ENCODE measurements around the gene SPR. TPM values are rescaled to one million over a fixed set of nuclear protein-coding genes. Genes with fewer than 3 reads are reported as not detected.

Gene SPR
- polyA plus RNA-seq, 1 of the 3 experiments (the other 2 are of a cell fraction) = 25.7 TPM

DNA sequence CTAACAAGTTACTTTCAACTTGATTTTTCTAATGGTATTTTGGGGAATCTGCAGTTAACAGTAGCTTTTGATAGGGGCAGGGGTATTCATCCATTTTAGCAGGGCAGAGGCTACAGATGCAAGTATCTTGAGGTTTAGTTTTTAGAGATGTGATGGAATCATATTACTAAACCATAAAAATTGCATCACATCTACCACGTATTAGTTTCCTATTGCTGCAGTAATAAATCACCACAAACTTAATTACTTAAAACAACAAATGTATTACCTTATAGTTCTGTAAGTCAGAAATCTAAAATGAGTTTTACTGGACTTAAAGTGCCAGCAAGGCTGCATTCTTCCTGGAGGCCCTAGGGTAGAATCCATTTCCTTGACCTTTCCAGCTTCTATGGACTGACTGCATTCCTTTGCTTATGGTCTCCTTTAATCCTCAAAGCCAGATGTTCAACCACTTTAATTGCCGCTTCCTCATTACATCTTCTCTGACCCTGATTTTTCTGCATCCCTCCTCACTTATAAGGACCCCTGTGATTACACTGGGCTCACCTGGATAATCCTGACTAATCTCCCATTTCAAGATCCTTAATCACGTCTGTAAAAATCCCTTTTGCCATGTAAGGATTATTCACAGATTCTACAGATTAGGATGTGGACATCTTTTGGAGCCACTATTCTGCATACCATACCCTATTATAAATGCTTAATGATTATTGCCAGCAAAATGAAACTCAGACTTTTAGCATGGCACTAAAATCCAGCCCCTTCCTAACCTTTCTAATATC, 39.5 kb upstream of the SPR start:
- H3K4me1 ChIP-seq (ENCODE audit: control insufficient read depth in 1 of 2, insufficient read depth in 2 of 2, low read depth in 1 of 2, low read length in 1 of 2) = no peaks in the 10 kb centered on the region
- no peak overlapping the region for H3K27ac ChIP-seq (ENCODE audit: low read depth in 2 of 2, low read length in 1 of 2)
- 44% methylated on average over 3 of the region's 3 CpGs for WGBS (ENCODE audit: low lambda C conversion rate)
- H3K79me2 ChIP-seq (ENCODE audit: insufficient read depth) = no peaks in the 10 kb centered on the region
- no peak overlapping the region for H3K4me3 ChIP-seq (ENCODE audit: low read depth in 2 of 2, low read length in 1 of 2)
- TF ChIP-seq, protein P1, sequence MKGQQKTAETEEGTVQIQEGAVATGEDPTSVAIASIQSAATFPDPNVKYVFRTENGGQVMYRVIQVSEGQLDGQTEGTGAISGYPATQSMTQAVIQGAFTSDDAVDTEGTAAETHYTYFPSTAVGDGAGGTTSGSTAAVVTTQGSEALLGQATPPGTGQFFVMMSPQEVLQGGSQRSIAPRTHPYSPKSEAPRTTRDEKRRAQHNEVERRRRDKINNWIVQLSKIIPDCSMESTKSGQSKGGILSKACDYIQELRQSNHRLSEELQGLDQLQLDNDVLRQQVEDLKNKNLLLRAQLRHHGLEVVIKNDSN (IDR thresholded peaks at IDR 0.05; ENCODE audit: borderline replicate concordance, low read depth) = no peak
- TF ChIP-seq EZH2phosphoT487 (IDR thresholded peaks at IDR 0.05; ENCODE audit: borderline replicate concordance, low read depth) (no peak), TCF12 (IDR thresholded peaks at IDR 0.05) (no peak), RAD21 (IDR thresholded peaks at IDR 0.05; ENCODE audit: low read length) (no peak), GABPA (IDR thresholded peaks at IDR 0.05; ENCODE audit: low read depth) (no peak), MEF2A (IDR thresholded peaks at IDR 0.05; ENCODE audit: borderline replicate concordance, low read depth) (no peak), RXRA (IDR thresholded peaks at IDR 0.05; ENCODE audit: borderline replicate concordance, low read depth) (no peak), FOSL2 (IDR thresholded peaks at IDR 0.05; ENCODE audit: borderline replicate concordance, low read depth) (no peak), JUND (IDR thresholded peaks at IDR 0.05) (no peak)
- TF ChIP-seq, protein P2, sequence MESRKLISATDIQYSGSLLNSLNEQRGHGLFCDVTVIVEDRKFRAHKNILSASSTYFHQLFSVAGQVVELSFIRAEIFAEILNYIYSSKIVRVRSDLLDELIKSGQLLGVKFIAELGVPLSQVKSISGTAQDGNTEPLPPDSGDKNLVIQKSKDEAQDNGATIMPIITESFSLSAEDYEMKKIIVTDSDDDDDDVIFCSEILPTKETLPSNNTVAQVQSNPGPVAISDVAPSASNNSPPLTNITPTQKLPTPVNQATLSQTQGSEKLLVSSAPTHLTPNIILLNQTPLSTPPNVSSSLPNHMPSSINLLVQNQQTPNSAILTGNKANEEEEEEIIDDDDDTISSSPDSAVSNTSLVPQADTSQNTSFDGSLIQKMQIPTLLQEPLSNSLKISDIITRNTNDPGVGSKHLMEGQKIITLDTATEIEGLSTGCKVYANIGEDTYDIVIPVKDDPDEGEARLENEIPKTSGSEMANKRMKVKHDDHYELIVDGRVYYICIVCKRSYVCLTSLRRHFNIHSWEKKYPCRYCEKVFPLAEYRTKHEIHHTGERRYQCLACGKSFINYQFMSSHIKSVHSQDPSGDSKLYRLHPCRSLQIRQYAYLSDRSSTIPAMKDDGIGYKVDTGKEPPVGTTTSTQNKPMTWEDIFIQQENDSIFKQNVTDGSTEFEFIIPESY (IDR thresholded peaks at IDR 0.05; ENCODE audit: borderline replicate concordance, low read depth) = no peak
- TF ChIP-seq, protein P3, sequence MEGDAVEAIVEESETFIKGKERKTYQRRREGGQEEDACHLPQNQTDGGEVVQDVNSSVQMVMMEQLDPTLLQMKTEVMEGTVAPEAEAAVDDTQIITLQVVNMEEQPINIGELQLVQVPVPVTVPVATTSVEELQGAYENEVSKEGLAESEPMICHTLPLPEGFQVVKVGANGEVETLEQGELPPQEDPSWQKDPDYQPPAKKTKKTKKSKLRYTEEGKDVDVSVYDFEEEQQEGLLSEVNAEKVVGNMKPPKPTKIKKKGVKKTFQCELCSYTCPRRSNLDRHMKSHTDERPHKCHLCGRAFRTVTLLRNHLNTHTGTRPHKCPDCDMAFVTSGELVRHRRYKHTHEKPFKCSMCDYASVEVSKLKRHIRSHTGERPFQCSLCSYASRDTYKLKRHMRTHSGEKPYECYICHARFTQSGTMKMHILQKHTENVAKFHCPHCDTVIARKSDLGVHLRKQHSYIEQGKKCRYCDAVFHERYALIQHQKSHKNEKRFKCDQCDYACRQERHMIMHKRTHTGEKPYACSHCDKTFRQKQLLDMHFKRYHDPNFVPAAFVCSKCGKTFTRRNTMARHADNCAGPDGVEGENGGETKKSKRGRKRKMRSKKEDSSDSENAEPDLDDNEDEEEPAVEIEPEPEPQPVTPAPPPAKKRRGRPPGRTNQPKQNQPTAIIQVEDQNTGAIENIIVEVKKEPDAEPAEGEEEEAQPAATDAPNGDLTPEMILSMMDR (IDR thresholded peaks at IDR 0.05) = no peak
- TF ChIP-seq, protein P4, sequence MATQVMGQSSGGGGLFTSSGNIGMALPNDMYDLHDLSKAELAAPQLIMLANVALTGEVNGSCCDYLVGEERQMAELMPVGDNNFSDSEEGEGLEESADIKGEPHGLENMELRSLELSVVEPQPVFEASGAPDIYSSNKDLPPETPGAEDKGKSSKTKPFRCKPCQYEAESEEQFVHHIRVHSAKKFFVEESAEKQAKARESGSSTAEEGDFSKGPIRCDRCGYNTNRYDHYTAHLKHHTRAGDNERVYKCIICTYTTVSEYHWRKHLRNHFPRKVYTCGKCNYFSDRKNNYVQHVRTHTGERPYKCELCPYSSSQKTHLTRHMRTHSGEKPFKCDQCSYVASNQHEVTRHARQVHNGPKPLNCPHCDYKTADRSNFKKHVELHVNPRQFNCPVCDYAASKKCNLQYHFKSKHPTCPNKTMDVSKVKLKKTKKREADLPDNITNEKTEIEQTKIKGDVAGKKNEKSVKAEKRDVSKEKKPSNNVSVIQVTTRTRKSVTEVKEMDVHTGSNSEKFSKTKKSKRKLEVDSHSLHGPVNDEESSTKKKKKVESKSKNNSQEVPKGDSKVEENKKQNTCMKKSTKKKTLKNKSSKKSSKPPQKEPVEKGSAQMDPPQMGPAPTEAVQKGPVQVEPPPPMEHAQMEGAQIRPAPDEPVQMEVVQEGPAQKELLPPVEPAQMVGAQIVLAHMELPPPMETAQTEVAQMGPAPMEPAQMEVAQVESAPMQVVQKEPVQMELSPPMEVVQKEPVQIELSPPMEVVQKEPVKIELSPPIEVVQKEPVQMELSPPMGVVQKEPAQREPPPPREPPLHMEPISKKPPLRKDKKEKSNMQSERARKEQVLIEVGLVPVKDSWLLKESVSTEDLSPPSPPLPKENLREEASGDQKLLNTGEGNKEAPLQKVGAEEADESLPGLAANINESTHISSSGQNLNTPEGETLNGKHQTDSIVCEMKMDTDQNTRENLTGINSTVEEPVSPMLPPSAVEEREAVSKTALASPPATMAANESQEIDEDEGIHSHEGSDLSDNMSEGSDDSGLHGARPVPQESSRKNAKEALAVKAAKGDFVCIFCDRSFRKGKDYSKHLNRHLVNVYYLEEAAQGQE (IDR thresholded peaks at IDR 0.05; ENCODE audit: low read depth, low read length) = no peak
- TF ChIP-seq, protein P5, sequence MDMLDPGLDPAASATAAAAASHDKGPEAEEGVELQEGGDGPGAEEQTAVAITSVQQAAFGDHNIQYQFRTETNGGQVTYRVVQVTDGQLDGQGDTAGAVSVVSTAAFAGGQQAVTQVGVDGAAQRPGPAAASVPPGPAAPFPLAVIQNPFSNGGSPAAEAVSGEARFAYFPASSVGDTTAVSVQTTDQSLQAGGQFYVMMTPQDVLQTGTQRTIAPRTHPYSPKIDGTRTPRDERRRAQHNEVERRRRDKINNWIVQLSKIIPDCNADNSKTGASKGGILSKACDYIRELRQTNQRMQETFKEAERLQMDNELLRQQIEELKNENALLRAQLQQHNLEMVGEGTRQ (IDR thresholded peaks at IDR 0.05; ENCODE audit: borderline replicate concordance, low read depth, low read length) = no peak
- H4K20me1 ChIP-seq (ENCODE audit: insufficient read depth) = no peaks in the 10 kb centered on the region
- H3K9ac ChIP-seq = no peak overlapping the region
- H3K9me3 ChIP-seq = no peaks in the 10 kb centered on the region
- POLR2A ChIA-PET = no interaction called here
- H2AFZ ChIP-seq (ENCODE audit: low read depth) = no peak overlapping the region
- H3K36me3 ChIP-seq (replicated peaks in 1 of 2; ENCODE audit: control insufficient read depth in 1 of 2, insufficient read depth in 2 of 2, low read length in 1 of 2) = no peaks in the 10 kb centered on the region
- CTCF ChIA-PET = interaction anchor here (0.6 to 1.4 kb wide), 2 partner anchors 15 to 62 kb away, joined by 3 to 5 read pairs; no protein-coding TSS in a partner anchor
- DNase-seq = no peak
- no peaks in the 10 kb centered on the region for H3F3A ChIP-seq (replicated peaks; ENCODE audit: insufficient read depth)
- no peak overlapping the region for H3K4me2 ChIP-seq
- H3K27me3 ChIP-seq (ENCODE audit: insufficient read depth) = peaks cover 13% of the 10 kb centered on the region; the same call in 1 of the 2 replicates
- H3K9me2 ChIP-seq = no peaks in the 10 kb centered on the region
